WTC11 (cell line): ENCODE measurements around the gene NOXO1. TPM values are rescaled to one million over a fixed set of nuclear protein-coding genes. Genes with fewer than 3 reads are reported as not detected.
A peak's percentile ranks its signal among the peaks of the same experiment; 100 is the strongest.
"Not testable (repeated sequence)": the region's sequence is repeated elsewhere in the genome, so short reads cannot be mapped to it uniquely, and the experiment has no call there.

Source experiments
- ATAC-seq: fragments of 200-7000 bp; cut with Tn5 transposase; 2 replicates; pipeline ENCODE4 v1.10.0; 2021; ENCODE audit warnings: mild to moderate bottlenecking, moderate library complexity
- CTCF ChIA-PET: fragments of 300-600 bp; sonication (Branson Sonifier 250); formaldehyde crosslinking; loops from one replicate; lab custom pipeline; 2021; ENCODE audit warnings: antibody characterized with exemption; lab: Charles Lee
- POLR2A ChIA-PET: fragments of 350-600 bp; sonication (Branson Sonifier 250); formaldehyde crosslinking; loops from one replicate; lab custom pipeline; 2021; ENCODE audit warnings: antibody characterized with exemption; lab: Charles Lee
- DNase-seq: peaks from one replicate; pipeline ENCODE4 v3.0.0; 2021; ENCODE audit warnings: low spot score
- H3K27ac Mint-ChIP-seq: 2 replicates; pipeline ENCODE4 v1.8.0; 2021; ENCODE audit warnings: mixed read lengths
- H3K27me3 Mint-ChIP-seq: 2 replicates; pipeline ENCODE4 v1.8.0; 2021; ENCODE audit warnings: low read depth, mild to moderate bottlenecking, moderate library complexity, mixed read lengths
- H3K36me3 Mint-ChIP-seq: 2 replicates; pipeline ENCODE4 v1.8.0; 2021; ENCODE audit warnings: mixed read lengths
- H3K4me1 Mint-ChIP-seq: 2 replicates; pipeline ENCODE4 v1.8.0; 2022; ENCODE audit warnings: mixed read lengths
- H3K4me3 Mint-ChIP-seq: 2 replicates; pipeline ENCODE4 v1.8.0; 2021; ENCODE audit warnings: mild to moderate bottlenecking, moderate library complexity, mixed read lengths
- H3K9me3 Mint-ChIP-seq: 2 replicates; pipeline ENCODE4 v1.8.0; 2021; ENCODE audit warnings: mixed read lengths
- FOXJ3 ChIP-seq: sonication (generic); formaldehyde crosslinking; IDR thresholded peaks from 2 replicates; pipeline ENCODE4 v1.9.0; 2021; ENCODE audit warnings: missing genetic modification reagents, mild to moderate bottlenecking, borderline replicate concordance
- NFATC4 ChIP-seq: fragments of 250-450 bp; sonication (Bioruptor Pico); IDR thresholded peaks from 2 replicates; pipeline ENCODE4 v1.9.0; 2021; ENCODE audit warnings: mild to moderate bottlenecking
- NFE2L1 ChIP-seq: sonication (generic); formaldehyde crosslinking; IDR thresholded peaks from 2 replicates; pipeline ENCODE4 v1.8.1; 2023; ENCODE audit warnings: missing genetic modification reagents
- NR2C2 ChIP-seq: sonication (generic); formaldehyde crosslinking; IDR thresholded peaks from 2 replicates; pipeline ENCODE4 v1.8.0; 2022; ENCODE audit warnings: mild to moderate bottlenecking, missing genetic modification reagents
- NR3C1 ChIP-seq: sonication (generic); formaldehyde crosslinking; conservative IDR thresholded peaks from 2 replicates; pipeline ENCODE4 v1.8.1; 2023; ENCODE audit warnings: low read depth, mild to moderate bottlenecking, missing genetic modification reagents
- RORB ChIP-seq: fragments of 250-450 bp; sonication (Bioruptor Pico); IDR thresholded peaks from 2 replicates; pipeline ENCODE4 v1.9.0; 2021; ENCODE audit warnings: mild to moderate bottlenecking
- SMAD3 ChIP-seq: sonication (generic); formaldehyde crosslinking; IDR thresholded peaks from 2 replicates; pipeline ENCODE4 v1.8.0; 2022; ENCODE audit warnings: missing genetic modification reagents, mild to moderate bottlenecking, borderline replicate concordance
- SOX15 ChIP-seq: fragments of 250-450 bp; sonication (Bioruptor Pico); IDR thresholded peaks from 2 replicates; pipeline ENCODE4 v1.9.0; 2021; ENCODE audit warnings: mild to moderate bottlenecking
- TCF7 ChIP-seq: sonication (generic); formaldehyde crosslinking; IDR thresholded peaks from 2 replicates; pipeline ENCODE4 v1.8.0; 2022; ENCODE audit warnings: mild to moderate bottlenecking, low read depth, missing genetic modification reagents, moderate library complexity
- TP53 ChIP-seq: sonication (generic); formaldehyde crosslinking; IDR thresholded peaks from 2 replicates; pipeline ENCODE4 v1.8.1; 2023; ENCODE audit warnings: mild to moderate bottlenecking, missing genetic modification reagents
- ZNF219 ChIP-seq: sonication (generic); formaldehyde crosslinking; IDR thresholded peaks from 2 replicates; pipeline ENCODE4 v1.8.0; 2023; ENCODE audit warnings: missing genetic modification reagents, mild to moderate bottlenecking, borderline replicate concordance
- ZNF423 ChIP-seq: fragments of 250-450 bp; sonication (Bioruptor Pico); IDR thresholded peaks from 2 replicates; pipeline ENCODE4 v2.1.2; 2022; ENCODE audit warnings: mild to moderate bottlenecking, moderate library complexity
- total RNA-seq: library from RNA; stranded (reverse); gene quantifications from 3 replicates; pipeline ENCODE4 v1.2.3, GENCODE V29; 2021
- TF ChIP-seq, protein P1 (sequence below): sonication (generic); formaldehyde crosslinking; conservative IDR thresholded peaks from 2 replicates; pipeline ENCODE4 v1.8.1; 2022; ENCODE audit warnings: mild to moderate bottlenecking, missing genetic modification reagents
- TF ChIP-seq, protein P2 (sequence below): sonication (generic); formaldehyde crosslinking; IDR thresholded peaks from 2 replicates; pipeline ENCODE4 v1.8.0; 2023; ENCODE audit warnings: missing genetic modification reagents
- TF ChIP-seq, protein P3 (sequence below): sonication (generic); formaldehyde crosslinking; IDR thresholded peaks from 2 replicates; pipeline ENCODE4 v1.8.1; 2023; ENCODE audit warnings: mild to moderate bottlenecking, missing genetic modification reagents, moderate library complexity
- TF ChIP-seq, protein P4 (sequence below): sonication (generic); formaldehyde crosslinking; IDR thresholded peaks from 2 replicates; pipeline ENCODE4 v1.8.0; 2022; ENCODE audit warnings: mild to moderate bottlenecking, missing genetic modification reagents
- TF ChIP-seq, protein P5 (sequence below): fragments of 250-450 bp; sonication (Bioruptor Pico); IDR thresholded peaks from 2 replicates; pipeline ENCODE4 v1.9.0; 2021; ENCODE audit warnings: moderate library complexity, mild to moderate bottlenecking, inconsistent platforms, borderline replicate concordance
- TF ChIP-seq, protein P6 (sequence below): sonication (generic); formaldehyde crosslinking; IDR thresholded peaks from 2 replicates; pipeline ENCODE4 v1.8.0; 2022; ENCODE audit warnings: missing genetic modification reagents

Gene NOXO1
- total RNA-seq, 1 experiment from 2014 or later = 5.7 TPM

DNA sequence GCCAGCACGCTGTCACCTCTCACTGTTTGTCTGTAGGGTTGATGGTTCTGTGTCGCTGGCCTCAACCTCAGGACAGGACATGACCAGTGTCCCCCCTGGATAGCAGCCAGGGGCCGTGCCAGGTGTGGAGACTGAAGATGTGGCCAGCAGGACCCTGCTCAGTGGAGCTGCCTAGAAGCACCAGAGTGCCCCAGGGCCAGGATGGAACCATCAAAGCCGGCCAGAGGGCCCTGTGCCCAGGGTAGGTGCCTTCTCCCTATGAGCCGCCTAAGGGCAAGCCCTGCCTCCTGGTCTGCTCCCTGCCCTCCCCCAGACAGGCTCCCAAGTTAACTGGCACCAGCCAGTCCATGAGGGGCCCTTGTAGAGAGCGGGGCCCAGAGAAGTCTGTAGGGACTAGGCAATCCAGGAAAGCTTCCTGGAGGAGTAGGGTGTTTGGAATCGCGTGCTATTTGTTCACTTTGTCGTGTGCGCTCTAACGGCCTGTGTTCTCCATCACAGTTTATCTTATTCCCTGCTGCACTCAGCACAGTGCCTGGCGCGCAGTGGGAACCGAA, 22.5 kb downstream of the NOXO1 start:
- peak; percentile 0; the same call in 1 of the 2 replicates for ATAC-seq
- H3K27ac Mint-ChIP-seq = no peak overlapping the region
- peaks cover 33% of the 10 kb centered on the region for H3K4me1 Mint-ChIP-seq
- H3K27me3 Mint-ChIP-seq = peaks cover 6% of the 10 kb centered on the region
- peaks cover 28% of the 10 kb centered on the region for H3K36me3 Mint-ChIP-seq
- DNase-seq = no peak
- H3K4me3 Mint-ChIP-seq = peak overlapping the region; percentile 93
- no peak for TF ChIP-seq NR2C2 (CRISPR knock-in tag)
- no peak for TF ChIP-seq RORB (CRISPR knock-in tag)
- TF ChIP-seq, protein P1, sequence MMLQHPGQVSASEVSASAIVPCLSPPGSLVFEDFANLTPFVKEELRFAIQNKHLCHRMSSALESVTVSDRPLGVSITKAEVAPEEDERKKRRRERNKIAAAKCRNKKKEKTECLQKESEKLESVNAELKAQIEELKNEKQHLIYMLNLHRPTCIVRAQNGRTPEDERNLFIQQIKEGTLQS = no peak
- no peak for TF ChIP-seq ZNF219 (CRISPR knock-in tag)
- no peak for TF ChIP-seq SOX15 (CRISPR knock-in tag)
- TF ChIP-seq, protein P2, sequence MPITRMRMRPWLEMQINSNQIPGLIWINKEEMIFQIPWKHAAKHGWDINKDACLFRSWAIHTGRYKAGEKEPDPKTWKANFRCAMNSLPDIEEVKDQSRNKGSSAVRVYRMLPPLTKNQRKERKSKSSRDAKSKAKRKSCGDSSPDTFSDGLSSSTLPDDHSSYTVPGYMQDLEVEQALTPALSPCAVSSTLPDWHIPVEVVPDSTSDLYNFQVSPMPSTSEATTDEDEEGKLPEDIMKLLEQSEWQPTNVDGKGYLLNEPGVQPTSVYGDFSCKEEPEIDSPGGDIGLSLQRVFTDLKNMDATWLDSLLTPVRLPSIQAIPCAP (CRISPR knock-in tag) = no peak
- TF ChIP-seq, protein P3, sequence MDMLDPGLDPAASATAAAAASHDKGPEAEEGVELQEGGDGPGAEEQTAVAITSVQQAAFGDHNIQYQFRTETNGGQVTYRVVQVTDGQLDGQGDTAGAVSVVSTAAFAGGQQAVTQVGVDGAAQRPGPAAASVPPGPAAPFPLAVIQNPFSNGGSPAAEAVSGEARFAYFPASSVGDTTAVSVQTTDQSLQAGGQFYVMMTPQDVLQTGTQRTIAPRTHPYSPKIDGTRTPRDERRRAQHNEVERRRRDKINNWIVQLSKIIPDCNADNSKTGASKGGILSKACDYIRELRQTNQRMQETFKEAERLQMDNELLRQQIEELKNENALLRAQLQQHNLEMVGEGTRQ (CRISPR knock-in tag) = no peak
- CTCF ChIA-PET = interaction anchor here (0.8 to 1.8 kb wide), 4 partner anchors 13 to 182 kb away, joined by 3 to 5 read pairs (median 4); no protein-coding TSS in a partner anchor
- POLR2A ChIA-PET = interaction anchor here (1.1 kb wide), 1 partner anchor 15 kb away, joined by 3 read pairs; no protein-coding TSS in a partner anchor
- H3K9me3 Mint-ChIP-seq = no peaks in the 10 kb centered on the region

DNA sequence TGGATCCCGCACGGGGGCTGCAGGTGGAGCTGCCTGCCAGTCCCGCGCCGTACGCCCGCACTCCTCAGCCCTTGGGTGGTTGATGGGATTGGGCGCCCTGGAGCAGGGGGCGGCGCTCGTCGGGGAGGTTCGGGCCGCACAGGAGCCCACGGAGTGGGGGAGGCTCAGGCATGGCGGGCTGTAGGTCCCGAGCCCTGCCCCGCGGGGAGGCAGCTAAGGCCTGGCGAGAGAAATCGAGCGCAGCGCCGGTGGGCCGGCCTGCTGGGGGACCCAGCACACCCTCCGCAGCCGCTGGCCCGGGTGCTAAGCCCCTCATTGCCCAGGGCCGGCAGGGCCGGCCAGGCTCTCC, 23.2 kb downstream of the NOXO1 start:
- ChIA-PET CTCF (interaction anchor here (0.9 to 1.8 kb wide), 3 partner anchors 17 to 46 kb away, joined by 3 to 5 read pairs (median 4); no protein-coding TSS in a partner anchor), POLR2A (interaction anchor here (0.6 kb wide), 1 partner anchor 54 kb away, joined by 3 read pairs; no protein-coding TSS in a partner anchor)
- H3K9me3 Mint-ChIP-seq, ATAC-seq, H3K27me3 Mint-ChIP-seq, DNase-seq, H3K4me3 Mint-ChIP-seq, H3K27ac Mint-ChIP-seq: not testable (repeated sequence)
- Mint-ChIP-seq H3K4me1 (peaks cover 27% of the 10 kb centered on the region), H3K36me3 (peaks cover 21% of the 10 kb centered on the region)

DNA sequence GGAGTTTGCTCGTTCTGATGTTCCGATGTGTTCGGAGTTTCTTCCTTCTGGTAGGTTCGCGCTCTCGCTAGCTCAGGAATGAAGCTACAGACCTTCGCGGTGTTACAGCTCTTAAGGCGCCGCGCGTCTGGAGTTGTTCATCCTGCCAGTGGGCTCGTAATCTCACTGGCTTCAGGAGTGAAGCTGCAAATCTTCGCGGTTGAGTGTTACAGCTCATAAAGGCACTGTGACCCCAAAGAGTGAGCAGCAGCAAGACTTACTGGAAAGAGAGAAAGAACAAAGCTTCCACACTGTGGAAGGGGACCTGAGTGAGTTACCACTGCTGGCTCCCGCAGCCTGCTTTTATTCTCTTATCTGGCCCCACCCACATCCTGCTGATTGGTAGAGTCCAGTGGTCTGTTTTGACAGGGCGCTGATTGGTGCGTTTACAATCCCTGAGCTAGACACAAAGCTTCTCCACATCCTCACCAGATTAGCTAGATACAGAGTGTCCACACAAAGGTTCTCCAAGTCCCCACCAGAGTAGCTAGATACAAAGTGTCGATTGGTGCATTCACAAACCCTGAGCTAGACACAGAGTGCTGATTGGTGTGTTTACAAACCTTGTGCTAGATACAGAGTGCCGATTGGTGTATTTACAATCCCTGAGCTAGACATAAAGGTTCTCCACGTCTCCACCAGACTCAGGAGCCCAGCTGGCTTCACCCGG, 23.7 kb downstream of the NOXO1 start:
- not testable (repeated sequence) for H3K4me3 Mint-ChIP-seq, ATAC-seq, H3K27me3 Mint-ChIP-seq, H3K27ac Mint-ChIP-seq, H3K9me3 Mint-ChIP-seq, DNase-seq
- ChIA-PET CTCF (interaction anchor here (0.9 to 1.8 kb wide), 3 partner anchors 16 to 46 kb away, joined by 3 to 5 read pairs (median 4); no protein-coding TSS in a partner anchor), POLR2A (interaction anchor here (0.6 kb wide), 1 partner anchor 55 kb away, joined by 3 read pairs; no protein-coding TSS in a partner anchor)
- Mint-ChIP-seq H3K36me3 (peaks cover 16% of the 10 kb centered on the region), H3K4me1 (peaks cover 25% of the 10 kb centered on the region)

DNA sequence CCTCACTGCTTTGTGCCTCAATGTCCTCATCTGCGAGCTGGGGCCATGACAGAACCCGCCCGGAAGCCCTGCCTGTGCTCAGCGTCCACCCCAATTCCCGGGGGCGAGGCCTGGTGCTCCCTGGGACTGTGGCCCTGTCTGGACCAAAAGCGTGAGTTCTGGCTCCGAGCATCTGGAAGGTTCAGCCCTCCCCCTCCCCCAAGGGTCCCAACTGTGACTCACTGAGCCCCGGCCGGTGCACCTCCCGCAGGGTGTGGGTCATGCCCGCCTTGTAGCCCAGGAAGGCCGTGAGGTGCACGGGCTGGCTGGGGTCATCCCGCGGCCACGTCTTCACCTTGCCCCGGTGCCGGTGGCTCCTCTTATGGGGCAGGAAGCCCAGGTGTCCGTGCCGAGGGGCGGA, 27.5 kb downstream of the NOXO1 start:
- no peak for TF ChIP-seq TCF7 (CRISPR knock-in tag)
- TF ChIP-seq, protein P4, sequence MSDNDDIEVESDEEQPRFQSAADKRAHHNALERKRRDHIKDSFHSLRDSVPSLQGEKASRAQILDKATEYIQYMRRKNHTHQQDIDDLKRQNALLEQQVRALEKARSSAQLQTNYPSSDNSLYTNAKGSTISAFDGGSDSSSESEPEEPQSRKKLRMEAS = no peak
- TF ChIP-seq, protein P5, sequence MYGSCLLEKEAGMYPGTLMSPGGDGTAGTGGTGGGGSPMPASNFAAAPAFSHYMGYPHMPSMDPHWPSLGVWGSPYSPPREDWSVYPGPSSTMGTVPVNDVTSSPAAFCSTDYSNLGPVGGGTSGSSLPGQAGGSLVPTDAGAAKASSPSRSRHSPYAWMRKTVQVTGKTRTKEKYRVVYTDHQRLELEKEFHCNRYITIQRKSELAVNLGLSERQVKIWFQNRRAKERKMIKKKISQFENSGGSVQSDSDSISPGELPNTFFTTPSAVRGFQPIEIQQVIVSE (CRISPR knock-in tag) = no peak
- POLR2A ChIA-PET = no interaction called here
- Mint-ChIP-seq H3K27ac (no peak overlapping the region), H3K4me3 (no peak overlapping the region), H3K9me3 (no peaks in the 10 kb centered on the region), H3K36me3 (no peaks in the 10 kb centered on the region), H3K27me3 (peaks cover 11% of the 10 kb centered on the region), H3K4me1 (peaks cover 4% of the 10 kb centered on the region)
- no peak for DNase-seq
- CTCF ChIA-PET = interaction anchor here (0.9 to 3.8 kb wide), 3 partner anchors 12 to 187 kb away, joined by 3 to 29 read pairs (median 5); partner anchors contain the start of gene MSRB1
- no peak for ATAC-seq

DNA sequence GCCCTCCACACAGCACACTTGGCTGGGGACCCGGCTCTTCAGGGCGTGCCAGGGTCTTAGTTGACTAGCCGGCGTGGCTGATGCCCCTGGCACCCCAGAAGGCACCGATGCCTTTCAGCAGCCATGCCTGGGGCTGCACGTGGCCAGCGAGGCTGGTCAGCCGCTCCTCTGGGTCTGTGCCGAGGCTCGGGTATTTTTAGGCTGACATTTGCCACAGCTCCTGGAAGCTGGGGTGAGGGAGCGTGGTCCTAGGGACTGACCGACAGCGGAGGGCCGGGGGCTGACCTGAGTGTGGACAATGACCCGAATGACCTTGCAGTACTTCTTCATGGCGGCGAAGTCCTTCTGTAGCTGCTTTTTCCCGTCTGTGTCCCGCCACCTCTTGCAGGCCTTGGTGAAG, 30.7 kb downstream of the NOXO1 start:
- no peak for ATAC-seq
- H3K9me3 Mint-ChIP-seq = no peaks in the 10 kb centered on the region
- H3K4me1 Mint-ChIP-seq = peaks cover 4% of the 10 kb centered on the region
- no peak overlapping the region for H3K4me3 Mint-ChIP-seq
- no peaks in the 10 kb centered on the region for H3K36me3 Mint-ChIP-seq
- no peak overlapping the region for H3K27ac Mint-ChIP-seq
- ChIA-PET CTCF (interaction anchor here (1.0 to 3.8 kb wide), 2 partner anchors 9 to 21 kb away, joined by 3 to 29 read pairs; partner anchors contain the start of gene MSRB1), POLR2A (no interaction called here)
- no peak for DNase-seq
- H3K27me3 Mint-ChIP-seq = peaks cover 8% of the 10 kb centered on the region; the same call in 1 of the 2 replicates
- TF ChIP-seq NR3C1 = no peak
- TF ChIP-seq SMAD3 (CRISPR knock-in tag) = no peak
- no peak for TF ChIP-seq FOXJ3
- no peak for TF ChIP-seq TP53
- no peak for TF ChIP-seq ZNF423 (CRISPR knock-in tag)
- TF ChIP-seq NFATC4 (CRISPR knock-in tag) = no peak
- TF ChIP-seq, protein P6, sequence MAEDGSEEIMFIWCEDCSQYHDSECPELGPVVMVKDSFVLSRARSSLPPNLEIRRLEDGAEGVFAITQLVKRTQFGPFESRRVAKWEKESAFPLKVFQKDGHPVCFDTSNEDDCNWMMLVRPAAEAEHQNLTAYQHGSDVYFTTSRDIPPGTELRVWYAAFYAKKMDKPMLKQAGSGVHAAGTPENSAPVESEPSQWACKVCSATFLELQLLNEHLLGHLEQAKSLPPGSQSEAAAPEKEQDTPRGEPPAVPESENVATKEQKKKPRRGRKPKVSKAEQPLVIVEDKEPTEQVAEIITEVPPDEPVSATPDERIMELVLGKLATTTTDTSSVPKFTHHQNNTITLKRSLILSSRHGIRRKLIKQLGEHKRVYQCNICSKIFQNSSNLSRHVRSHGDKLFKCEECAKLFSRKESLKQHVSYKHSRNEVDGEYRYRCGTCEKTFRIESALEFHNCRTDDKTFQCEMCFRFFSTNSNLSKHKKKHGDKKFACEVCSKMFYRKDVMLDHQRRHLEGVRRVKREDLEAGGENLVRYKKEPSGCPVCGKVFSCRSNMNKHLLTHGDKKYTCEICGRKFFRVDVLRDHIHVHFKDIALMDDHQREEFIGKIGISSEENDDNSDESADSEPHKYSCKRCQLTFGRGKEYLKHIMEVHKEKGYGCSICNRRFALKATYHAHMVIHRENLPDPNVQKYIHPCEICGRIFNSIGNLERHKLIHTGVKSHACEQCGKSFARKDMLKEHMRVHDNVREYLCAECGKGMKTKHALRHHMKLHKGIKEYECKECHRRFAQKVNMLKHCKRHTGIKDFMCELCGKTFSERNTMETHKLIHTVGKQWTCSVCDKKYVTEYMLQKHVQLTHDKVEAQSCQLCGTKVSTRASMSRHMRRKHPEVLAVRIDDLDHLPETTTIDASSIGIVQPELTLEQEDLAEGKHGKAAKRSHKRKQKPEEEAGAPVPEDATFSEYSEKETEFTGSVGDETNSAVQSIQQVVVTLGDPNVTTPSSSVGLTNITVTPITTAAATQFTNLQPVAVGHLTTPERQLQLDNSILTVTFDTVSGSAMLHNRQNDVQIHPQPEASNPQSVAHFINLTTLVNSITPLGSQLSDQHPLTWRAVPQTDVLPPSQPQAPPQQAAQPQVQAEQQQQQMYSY (CRISPR knock-in tag) = no peak
- TF ChIP-seq NFE2L1 = no peak
